GM12891 (cell line): Measurements from ENCODE around the gene PHF21A.

Source experiments
- POLR2AphosphoS5 ChIP-seq: IDR thresholded peaks from 2 replicates; pipeline ENCODE4 v1.6.1; 2011; ENCODE audit warnings: low read depth, low read length, control low read depth
- TAF1 ChIP-seq: IDR thresholded peaks from 2 replicates; pipeline ENCODE4 v1.6.1; 2011; ENCODE audit warnings: low read depth, low read length, control low read depth

DNA sequence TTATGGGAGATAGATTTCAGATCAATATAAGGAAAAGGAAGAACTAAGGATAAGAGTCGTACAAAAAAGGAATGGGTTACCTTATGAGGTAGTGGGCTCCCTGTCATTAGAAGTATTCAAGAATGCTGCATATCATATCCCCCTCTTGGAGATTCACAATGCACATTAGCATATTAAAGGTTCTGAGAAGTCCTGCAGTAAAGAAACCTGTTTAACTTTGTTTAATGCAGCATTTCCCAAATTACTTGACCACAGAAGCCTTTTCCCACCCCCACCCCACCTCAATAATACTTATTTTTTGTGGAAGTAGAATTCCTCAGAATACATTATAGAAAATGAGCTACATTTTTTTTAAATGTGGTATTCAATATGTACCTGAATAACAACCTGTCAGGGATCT lies 30.9 kb downstream of the PHF21A start:
- TF ChIP-seq POLR2AphosphoS5, result no peak
- no peak for TF ChIP-seq TAF1
